Brain microvascular endothelial cell (primary cell): Measurements from ENCODE around the gene HTR1B.

ENCODE experiments used
- DNase-seq: peaks from one replicate; pipeline ENCODE4 v3.0.0-alpha.2; 2020
- H3K27ac ChIP-seq: fragments of 250-450 bp; sonication (Bioruptor Pico); 2 replicates; pipeline ENCODE4 v1.5.1; 2020; ENCODE audit warnings: mild to moderate bottlenecking, moderate library complexity
- H3K27me3 ChIP-seq: fragments of 250-450 bp; sonication (Bioruptor Pico); replicated peaks from 2 replicates; pipeline ENCODE4 v1.5.1; 2020; ENCODE audit warnings: mild to moderate bottlenecking
- H3K36me3 ChIP-seq: fragments of 250-450 bp; sonication (Bioruptor Pico); replicated peaks from 2 replicates; pipeline ENCODE4 v1.5.1; 2020; ENCODE audit warnings: mild to moderate bottlenecking
- H3K4me3 ChIP-seq: 2 replicates; pipeline ENCODE4 v1.5.1; 2011; ENCODE audit warnings: low read depth, mild to moderate bottlenecking, control low read depth, low read length, moderate library complexity
- CTCF ChIP-seq: IDR thresholded peaks from 2 replicates; pipeline ENCODE4 v1.5.1; 2011; ENCODE audit warnings: low read depth, mild to moderate bottlenecking, moderate library complexity, low read length, control low read depth, inconsistent platforms; ENCODE audit errors: missing control alignments
- in situ Hi-C: cut with HindIII; loops from 2 replicates; pipeline ENCODE4 v1.10.0; 2017; ENCODE audit warnings: low sequenced_read_pairs, low pct_ligation_motif_present

HTR1B gene

GRCh38 chr6:77445214-77445613 lies 18.1 kb downstream of the HTR1B start:
- TF ChIP-seq CTCF, result no peak
- DNase-seq, result no peak
- Histone ChIP-seq H3K27me3 (no peaks in the 10 kb centered on the region), H3K36me3 (no peaks in the 10 kb centered on the region), H3K27ac (no peak overlapping the region), H3K4me3 (no peak overlapping the region)
- in situ Hi-C loops, result no loop called here

- H3K4me3 ChIP-seq, result no peak overlapping the region
- no peak for DNase-seq
- no peaks in the 10 kb centered on the region for H3K27me3 ChIP-seq
- no peaks in the 10 kb centered on the region for H3K36me3 ChIP-seq
- H3K27ac ChIP-seq, result no peak overlapping the region
- in situ Hi-C loops, result no loop called here
- TF ChIP-seq CTCF, result no peak
These were observed 22.9 kb downstream of the HTR1B start for GRCh38 chr6:77440206-77440976.

- no peak overlapping the region for H3K4me3 ChIP-seq
- DNase-seq, result no peak
- H3K36me3 ChIP-seq, result no peaks in the 10 kb centered on the region
- no peak for TF ChIP-seq CTCF
- H3K27me3 ChIP-seq, result no peaks in the 10 kb centered on the region
- H3K27ac ChIP-seq, result no peak overlapping the region
- in situ Hi-C loops, result no loop called here
These were observed 29.4 kb downstream of the HTR1B start for GRCh38 chr6:77433888-77434287.

- in situ Hi-C loops, result no loop called here
- Histone ChIP-seq H3K4me3 (no peak overlapping the region), H3K36me3 (no peaks in the 10 kb centered on the region), H3K27ac (no peak overlapping the region), H3K27me3 (no peaks in the 10 kb centered on the region)
- DNase-seq, result no peak
- no peak for TF ChIP-seq CTCF
These were observed 32.8 kb downstream of the HTR1B start for GRCh38 chr6:77430504-77430903.

- DNase-seq, result no peak
- in situ Hi-C loops, result no loop called here
- Histone ChIP-seq H3K36me3 (no peaks in the 10 kb centered on the region), H3K4me3 (no peak overlapping the region), H3K27ac (no peak overlapping the region), H3K27me3 (no peaks in the 10 kb centered on the region)
- TF ChIP-seq CTCF, result no peak
These were observed 37.6 kb downstream of the HTR1B start for GRCh38 chr6:77425671-77426070.

- DNase-seq, result no peak
- Histone ChIP-seq H3K4me3 (no peak overlapping the region), H3K36me3 (no peaks in the 10 kb centered on the region), H3K27ac (no peak overlapping the region), H3K27me3 (no peaks in the 10 kb centered on the region)
- in situ Hi-C loops, result no loop called here
- no peak for TF ChIP-seq CTCF
These were observed 38.1 kb downstream of the HTR1B start for GRCh38 chr6:77425216-77425615.
